ENCODE results near the gene MTR.

- TF ChIP-seq POLR2A (IDR thresholded peaks at IDR 0.05) (no peak), CTCF (IDR thresholded peaks at IDR 0.05) (no peak)
Observed at GRCh38 chr1:236751935-236752334, 43.2 kb upstream of the MTR start.

All from vagina (tissue), 2 donors.